Fibroblast of lung (primary cell): Measurements from ENCODE around the gene SH3D21. TPM values are rescaled to one million over a fixed set of nuclear protein-coding genes. Genes with fewer than 3 reads are reported as not detected.

Experiments
- DNase-seq, 2 donors: peaks; one replicate each; pipeline versions ENCODE4 v3.0.0 to v3.0.0-alpha.2; 2010; ENCODE audit warnings: low read depth in 2 of 2
- H2AFZ ChIP-seq: 2 replicates; pipeline ENCODE4 v1.5.1; 2012; ENCODE audit warnings: low read length, control low read depth, inconsistent platforms
- H3K27ac ChIP-seq: 2 replicates; pipeline ENCODE4 v1.5.1; 2011; ENCODE audit warnings: low read length, control low read depth; ENCODE audit not compliant: insufficient read depth
- H3K27me3 ChIP-seq: 2 replicates; pipeline ENCODE4 v1.5.1; 2011; ENCODE audit warnings: mild to moderate bottlenecking, low read length; ENCODE audit not compliant: control insufficient read depth, insufficient read depth
- H3K36me3 ChIP-seq: 2 replicates; pipeline ENCODE4 v1.5.1; 2011; ENCODE audit warnings: low read length; ENCODE audit not compliant: control insufficient read depth, insufficient read depth
- H3K4me1 ChIP-seq: 2 replicates; pipeline ENCODE4 v1.5.1; 2011; ENCODE audit warnings: low read length; ENCODE audit not compliant: control insufficient read depth, insufficient read depth; ENCODE audit errors: extremely low read depth
- H3K4me2 ChIP-seq: 2 replicates; pipeline ENCODE4 v1.5.1; 2011; ENCODE audit warnings: low read length, control low read depth; ENCODE audit not compliant: insufficient read depth; ENCODE audit errors: extremely low read depth
- H3K4me3 ChIP-seq, 4 experiments: fragments of 200-600 bp in 1 of 4; sonication (generic) in 1 of 4; replicated peaks in 1 of 4; 2 replicates each; pipeline ENCODE4 v1.5.1; 2011 to 2016; ENCODE audit warnings: low read length in 4 of 4, low read depth in 3 of 4, mild to moderate bottlenecking in 3 of 4, control low read depth in 2 of 4, inconsistent platforms in 1 of 4, mixed read lengths in 1 of 4; ENCODE audit not compliant: insufficient read depth in 1 of 4; ENCODE audit errors: control extremely low read depth in 1 of 4
- H3K79me2 ChIP-seq: 2 replicates; pipeline ENCODE4 v1.5.1; 2012; ENCODE audit warnings: mild to moderate bottlenecking, low read length, inconsistent platforms; ENCODE audit not compliant: control insufficient read depth, insufficient read depth
- H3K9ac ChIP-seq: 2 replicates; pipeline ENCODE4 v1.5.1; 2011; ENCODE audit warnings: mild to moderate bottlenecking, low read length, control low read depth; ENCODE audit not compliant: insufficient read depth
- H3K9me3 ChIP-seq: 2 replicates; pipeline ENCODE4 v1.5.1; 2012; ENCODE audit warnings: low read depth, low read length; ENCODE audit not compliant: control insufficient read depth, insufficient read depth
- H4K20me1 ChIP-seq: 2 replicates; pipeline ENCODE4 v1.5.1; 2011; ENCODE audit warnings: low read length; ENCODE audit not compliant: control insufficient read depth, insufficient read depth; ENCODE audit errors: extremely low read depth
- CTCF ChIP-seq, 2 donors: IDR thresholded peaks in 1 of 2; conservative IDR thresholded peaks in 1 of 2; 1 replicate in 1 of 2; 2 replicates in 1 of 2; pipeline ENCODE4 v1.5.1; 2011 to 2012; ENCODE audit warnings: low read length in 2 of 2, control low read depth in 1 of 2, inconsistent platforms in 1 of 2, low read depth in 1 of 2, mild to moderate bottlenecking in 1 of 2
- EZH2 ChIP-seq: IDR thresholded peaks from 2 replicates; pipeline ENCODE4 v1.5.1; 2012; ENCODE audit warnings: low read length, control low read depth, mild to moderate bottlenecking; ENCODE audit errors: missing control alignments
- polyA plus RNA-seq, 2 donors: library from polyadenylated mRNA; depleted of rRNA in 1 of 2; stranded (reverse) in 1 of 2; unstranded in 1 of 2; fragments of >200 nt; gene quantifications; 2 replicates each; pipeline ENCODE4 v1.2.1, GENCODE V29; 2011 to 2012; ENCODE audit warnings: missing spikeins in 1 of 2
- total RNA-seq: library from RNA; depleted of rRNA; stranded (reverse); fragments of >200 nt; gene quantifications from 2 replicates; pipeline ENCODE4 v1.2.1, GENCODE V29; 2014

SH3D21 gene
- total and polyA plus RNA-seq, 2 donors (not counting 1 experiment from before 2014, with no cell fraction given) = 1.9 to 3.3 TPM

DNA sequence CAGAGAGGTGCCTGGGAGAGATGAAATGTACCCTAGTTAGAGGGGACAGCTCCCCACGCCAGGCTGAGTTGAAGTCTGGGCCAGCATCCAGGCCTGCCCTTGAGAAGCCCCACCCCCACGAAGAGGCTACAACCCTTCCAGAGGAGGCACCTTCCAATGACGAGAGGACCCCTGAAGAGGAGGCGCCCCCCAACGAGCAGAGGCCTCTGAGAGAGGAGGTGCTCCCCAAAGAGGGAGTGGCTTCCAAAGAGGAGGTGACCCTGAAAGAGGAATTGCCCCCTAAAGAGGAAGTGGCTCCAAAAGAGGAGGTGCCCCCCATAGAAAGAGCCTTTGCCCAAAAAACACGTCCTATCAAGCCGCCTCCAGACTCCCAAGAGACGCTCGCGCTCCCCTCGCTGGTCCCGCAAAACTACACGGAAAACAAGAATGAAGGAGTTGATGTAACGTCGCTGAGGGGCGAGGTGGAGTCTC, 14.2 kb downstream of the SH3D21 start:
- H3K9me3 ChIP-seq = no peaks in the 10 kb centered on the region
- H3K4me3 ChIP-seq = peak overlapping the region; percentile 27 to 90 (median 40)
- no peak for DNase-seq
- H3K9ac ChIP-seq = peak overlapping the region; percentile 73
- no peak overlapping the region for H2AFZ ChIP-seq
- H3K27ac ChIP-seq = peak overlapping the region; percentile 66
- H3K4me1 ChIP-seq = peaks cover 22% of the 10 kb centered on the region
- H3K4me2 ChIP-seq = peak overlapping the region; percentile 85
- TF ChIP-seq EZH2 (no peak), CTCF (conservative IDR thresholded peaks at IDR 0.05 in 1 of 2, IDR thresholded peaks at IDR 0.05 in 1 of 2; ENCODE audit: low read depth in 1 of 2, low read length in 2 of 2) (no peak)
- H3K27me3 ChIP-seq = no peaks in the 10 kb centered on the region
- H3K36me3 ChIP-seq = peaks cover 12% of the 10 kb centered on the region
- peaks cover 18% of the 10 kb centered on the region for H3K79me2 ChIP-seq
- no peaks in the 10 kb centered on the region for H4K20me1 ChIP-seq

DNA sequence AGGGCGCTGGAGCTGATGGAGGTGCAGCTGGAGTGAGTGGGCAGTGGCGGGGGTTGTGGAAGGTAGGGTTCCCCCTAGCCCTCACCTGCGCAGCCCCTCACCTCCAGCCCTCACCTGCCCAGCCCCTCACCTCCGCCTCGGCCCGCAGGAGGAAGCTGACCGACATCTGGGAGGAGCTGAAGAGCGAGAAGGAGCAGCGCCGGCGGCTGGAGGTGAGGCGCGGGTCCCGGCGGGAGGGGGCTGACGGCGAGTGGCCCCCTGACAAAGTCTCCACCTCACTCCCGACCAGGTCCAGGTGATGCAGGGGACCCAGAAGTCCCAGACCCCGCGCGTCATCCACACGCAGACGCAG, 14.6 kb downstream of the SH3D21 start:
- TF ChIP-seq EZH2 (no peak), CTCF (conservative IDR thresholded peaks at IDR 0.05 in 1 of 2, IDR thresholded peaks at IDR 0.05 in 1 of 2; ENCODE audit: low read depth in 1 of 2, low read length in 2 of 2) (no peak)
- Histone ChIP-seq H3K9me3 (no peaks in the 10 kb centered on the region), H3K4me2 (peak overlapping the region; percentile 85), H4K20me1 (no peaks in the 10 kb centered on the region), H3K9ac (peak overlapping the region; percentile 73), H3K27me3 (no peaks in the 10 kb centered on the region), H3K79me2 (peaks cover 18% of the 10 kb centered on the region), H3K4me3 (peak overlapping the region; percentile 27 to 90 (median 40)), H3K4me1 (peaks cover 22% of the 10 kb centered on the region), H3K36me3 (peaks cover 12% of the 10 kb centered on the region), H3K27ac (peak overlapping the region; percentile 66), H2AFZ (no peak overlapping the region)
- DNase-seq = no peak

- Histone ChIP-seq H3K36me3 (peaks cover 12% of the 10 kb centered on the region), H3K4me1 (peaks cover 22% of the 10 kb centered on the region), H3K9ac (peak overlapping the region; percentile 94), H4K20me1 (no peaks in the 10 kb centered on the region), H3K27me3 (no peaks in the 10 kb centered on the region), H3K9me3 (no peaks in the 10 kb centered on the region), H3K27ac (peak overlapping the region; percentile 96), H3K79me2 (peaks cover 18% of the 10 kb centered on the region), H3K4me2 (peak overlapping the region; percentile 95), H2AFZ (no peak overlapping the region), H3K4me3 (peak overlapping the region; percentile 59 to 94 (median 87))
- TF ChIP-seq CTCF (conservative IDR thresholded peaks at IDR 0.05 in 1 of 2, IDR thresholded peaks at IDR 0.05 in 1 of 2; ENCODE audit: low read depth in 1 of 2, low read length in 2 of 2) (no peak), EZH2 (no peak)
- DNase-seq = peak; percentile 66 to 97
Observed at GRCh38 chr1:36321119-36321951, 15.2 kb downstream of the SH3D21 start.
